LoVo (cell line): Measurements from ENCODE around the gene PTMS.
"Not testable (repeated sequence)": the region's sequence is repeated elsewhere in the genome, so short reads cannot be mapped to it uniquely, and the experiment has no call there.

Experiments
- DNase-seq: peaks from one replicate; pipeline ENCODE4 v3.0.0-alpha.2; 2016; ENCODE audit warnings: low spot score

The PTMS gene

GRCh38 chr12:6765634-6766581, at the start of gene PTMS:
TSS of gene PTMS (plus strand) at chr12:6766363. CDS start at chr12:6766706, 343 bp downstream.
- DNase-seq: peak; percentile 74

- no peak for DNase-seq
Observed at GRCh38 chr12:6716874-6717437, 49.2 kb upstream of the PTMS start.

- DNase-seq: no peak
Observed at GRCh38 chr12:6722863-6723262, 43.3 kb upstream of the PTMS start.

GRCh38 chr12:6723607-6724408, 42.4 kb upstream of the PTMS start, which contains the start of gene COPS7A:
TSS of gene COPS7A (plus strand) at chr12:6724046. CDS start at chr12:6724657, 611 bp downstream.
- peak; percentile 100 for DNase-seq

GRCh38 chr12:6724409-6724797, 41.8 kb upstream of the PTMS start:
- DNase-seq: peak; percentile 21

GRCh38 chr12:6725350-6725749, 40.8 kb upstream of the PTMS start:
- DNase-seq: no peak

GRCh38 chr12:6729186-6729585, 37.0 kb upstream of the PTMS start:
- no peak for DNase-seq

GRCh38 chr12:6730169-6730568, 36.0 kb upstream of the PTMS start:
- no peak for DNase-seq

- no peak for DNase-seq
Observed at GRCh38 chr12:6734506-6735387, 31.4 kb upstream of the PTMS start.

GRCh38 chr12:6735448-6736191, 30.5 kb upstream of the PTMS start:
- peak; percentile 60 for DNase-seq

- DNase-seq: no peak
Observed at GRCh38 chr12:6736754-6737153, 29.4 kb upstream of the PTMS start.

- DNase-seq: not testable (repeated sequence)
Observed at GRCh38 chr12:6742080-6742479, 24.1 kb upstream of the PTMS start.

GRCh38 chr12:6742834-6743233, 23.3 kb upstream of the PTMS start:
- DNase-seq: no peak

- DNase-seq: not testable (repeated sequence)
Observed at GRCh38 chr12:6743300-6743699, 22.9 kb upstream of the PTMS start.

- DNase-seq: no peak
Observed at GRCh38 chr12:6745741-6746525, 20.2 kb upstream of the PTMS start.

- no peak for DNase-seq
Observed at GRCh38 chr12:6747216-6747615, 18.9 kb upstream of the PTMS start.

GRCh38 chr12:6748761-6749160, 17.4 kb upstream of the PTMS start:
- no peak for DNase-seq

- DNase-seq: no peak
Observed at GRCh38 chr12:6750506-6750905, 15.7 kb upstream of the PTMS start.

GRCh38 chr12:6751767-6752166, 14.4 kb upstream of the PTMS start:
- DNase-seq: no peak
